ENCODE measurements around the gene TCEA2.
A peak's percentile ranks its signal among the peaks of the same experiment; 100 is the strongest.

The TCEA2 gene

DNA sequence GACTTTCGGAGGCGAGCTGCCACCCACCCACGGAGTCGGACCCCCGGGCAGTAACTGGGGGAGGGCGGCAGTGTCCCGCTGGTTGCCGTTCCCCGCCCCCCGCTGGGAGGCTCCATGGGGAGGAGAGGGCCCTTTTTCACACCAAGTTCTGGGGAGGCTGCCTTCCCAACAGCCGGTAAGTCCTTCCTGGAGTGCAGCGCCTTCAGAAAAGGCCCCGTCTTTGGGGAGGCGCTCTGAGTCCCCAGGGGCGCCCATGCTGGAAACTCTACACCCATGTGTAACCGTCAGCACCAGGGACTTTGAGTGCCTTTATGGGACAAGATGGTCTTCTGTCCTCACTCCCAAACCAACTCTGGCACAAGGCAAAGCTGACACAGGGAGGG, 13.1 kb upstream of the TCEA2 start:
- no peak for DNase-seq

DNA sequence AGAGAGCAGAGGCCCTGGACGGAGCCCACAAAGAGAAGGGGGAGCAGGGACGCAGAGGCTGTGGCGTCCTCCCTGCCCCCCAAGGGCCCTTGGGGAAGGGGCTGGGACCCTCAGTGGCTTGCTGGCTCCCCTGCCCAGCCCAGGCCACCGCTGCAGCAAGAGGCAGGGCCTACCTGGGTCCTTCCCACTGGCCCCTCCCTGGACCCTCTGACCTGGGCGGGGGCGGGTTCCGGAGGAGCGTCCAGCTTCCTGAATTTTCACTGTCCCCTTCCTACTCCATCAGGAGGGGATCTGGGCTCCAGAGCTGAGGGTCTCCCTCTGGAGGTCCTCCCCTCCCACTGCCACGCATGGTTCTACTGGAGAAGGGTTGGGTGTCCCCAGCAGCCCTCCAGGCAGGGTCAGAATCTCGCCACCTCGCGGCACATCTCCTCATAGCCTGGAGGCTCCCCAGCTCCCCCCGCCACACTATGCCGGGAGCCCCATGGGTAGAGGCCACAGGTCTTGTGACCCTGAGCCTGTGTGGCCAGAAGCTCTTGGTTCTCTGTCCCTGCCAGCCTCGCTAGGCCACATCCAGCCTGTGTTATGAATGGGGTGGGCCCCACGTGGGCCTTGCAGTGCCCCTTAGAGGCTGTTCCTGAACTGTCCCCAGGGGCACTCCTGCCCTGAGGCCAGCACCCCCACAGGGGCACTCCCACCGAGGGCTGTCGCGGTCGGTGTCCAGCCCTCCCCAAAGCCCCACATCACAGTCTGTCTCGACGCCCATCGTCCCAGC, 12.6 kb upstream of the TCEA2 start:
- no peak for DNase-seq

DNA sequence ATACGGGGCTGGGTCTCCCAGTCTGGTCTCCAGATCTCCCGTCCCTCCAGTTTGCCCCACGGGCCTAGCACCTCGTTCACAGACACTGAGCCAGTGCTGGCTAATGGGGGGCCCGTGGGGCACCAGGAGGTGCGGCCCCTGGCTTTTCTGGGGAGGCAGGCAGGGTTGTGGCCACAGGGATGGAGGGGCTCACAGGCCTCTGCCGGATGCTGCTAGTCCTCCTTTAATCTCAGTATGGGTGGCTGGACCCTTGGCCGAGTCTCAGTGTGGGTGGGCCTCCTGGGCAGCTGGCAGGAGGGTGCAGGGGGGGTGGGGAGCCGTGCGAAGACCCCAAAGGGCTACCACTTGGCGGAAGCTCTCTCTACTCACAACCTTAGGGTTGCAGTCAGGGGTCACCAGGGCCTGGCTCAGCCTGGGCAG, 12.0 kb upstream of the TCEA2 start:
- no peak for DNase-seq

DNA sequence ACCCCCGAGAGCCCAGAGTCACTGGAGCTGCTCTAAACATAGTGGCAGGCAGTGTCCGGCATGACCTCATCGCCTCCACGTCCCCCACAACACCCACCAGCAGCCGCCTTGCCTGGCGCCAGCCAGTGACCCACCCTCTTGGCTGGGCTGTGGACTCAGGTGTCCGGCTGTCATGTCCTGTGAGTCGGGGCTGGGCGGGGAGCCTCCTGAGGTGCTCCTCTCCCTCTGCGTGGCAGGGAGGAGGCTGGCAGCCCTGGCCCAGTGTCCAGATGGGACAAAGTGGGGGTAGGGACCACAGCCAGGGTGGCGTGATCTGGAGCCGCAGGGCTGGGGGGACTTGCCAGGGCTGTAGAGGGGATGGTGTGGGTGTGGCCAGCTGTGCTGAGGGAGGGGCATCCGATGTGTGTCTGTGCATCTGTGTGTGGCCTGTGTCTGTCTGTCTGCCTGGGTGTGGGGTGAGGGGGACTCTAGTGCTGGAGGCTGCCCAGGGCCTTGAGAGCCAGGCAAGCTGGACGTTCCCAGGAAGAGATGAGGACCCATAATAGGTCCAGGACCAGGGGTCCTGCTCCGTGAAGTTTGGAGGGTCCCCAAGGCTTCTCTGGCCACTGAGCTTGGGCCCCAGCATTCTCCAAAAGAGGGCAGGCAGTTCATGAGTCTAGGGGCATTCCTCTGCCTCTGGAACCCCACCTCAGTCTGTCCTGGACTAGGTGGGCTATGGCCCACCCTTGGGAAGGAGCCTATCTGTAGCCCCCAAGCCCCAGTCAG, 11.3 kb upstream of the TCEA2 start:
- DNase-seq: no peak

DNA sequence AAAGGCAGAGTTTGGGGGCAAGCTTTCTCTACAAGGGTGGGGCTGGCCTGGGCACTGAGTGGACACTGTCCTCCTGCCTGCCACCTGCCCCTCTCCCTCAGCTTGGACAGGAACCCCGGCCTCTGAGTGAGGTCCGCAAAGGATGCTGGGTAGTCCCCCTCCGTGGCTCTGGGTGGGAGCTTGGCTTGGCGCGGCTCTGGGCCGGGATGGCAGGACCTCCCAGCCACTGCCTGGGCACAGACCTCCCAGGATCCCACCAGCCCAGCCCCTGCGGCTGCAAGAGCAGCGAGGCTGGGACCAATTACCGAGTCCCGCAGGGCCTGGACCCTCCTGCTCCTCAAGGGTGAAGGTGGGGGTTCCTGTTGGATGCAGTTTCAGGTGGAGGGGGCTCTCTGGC, 10.7 kb upstream of the TCEA2 start:
- no peak for DNase-seq

DNA sequence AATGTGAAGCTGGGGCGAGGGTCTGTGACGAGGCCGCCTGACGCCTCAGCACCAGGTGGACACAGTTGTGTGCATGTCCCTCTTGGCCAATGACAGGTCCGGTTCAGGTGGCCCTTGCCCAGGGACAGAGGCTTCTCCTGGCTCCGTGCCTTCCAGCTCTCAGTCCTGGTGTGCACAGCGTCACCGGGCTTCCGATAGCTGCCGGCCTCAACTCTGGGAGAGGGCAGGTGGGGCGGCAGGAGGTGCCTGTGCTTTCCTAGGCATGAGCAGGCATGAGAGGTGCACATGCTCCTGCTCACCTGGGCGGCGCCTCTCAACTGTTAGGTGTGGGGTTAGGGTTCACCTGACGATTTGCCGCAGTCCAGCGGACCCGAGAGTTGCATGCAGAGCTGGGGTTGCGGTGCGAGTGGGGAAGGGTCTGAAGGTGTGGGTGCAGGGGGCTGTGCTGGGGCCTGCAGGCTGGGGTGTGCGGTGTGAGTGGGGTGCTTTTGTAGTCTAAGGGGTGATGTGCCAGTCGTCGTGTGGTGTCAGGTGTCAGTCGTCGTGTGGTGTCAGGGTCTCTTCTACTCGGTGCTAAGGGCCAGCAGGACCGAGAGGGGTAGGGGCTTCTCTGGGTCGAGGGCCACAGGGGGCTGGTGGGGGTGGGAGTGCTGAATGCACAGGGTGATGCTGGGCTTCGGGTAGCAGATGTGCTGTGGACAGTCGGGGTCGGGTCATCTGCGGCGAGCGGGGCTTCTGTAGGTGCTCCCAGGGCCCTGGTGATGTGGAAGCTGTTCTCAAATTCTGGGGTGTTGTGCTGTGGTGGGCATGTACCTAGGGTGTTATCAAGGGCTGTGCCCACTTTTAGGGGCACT, 9.8 kb upstream of the TCEA2 start:
- DNase-seq: no peak

DNA sequence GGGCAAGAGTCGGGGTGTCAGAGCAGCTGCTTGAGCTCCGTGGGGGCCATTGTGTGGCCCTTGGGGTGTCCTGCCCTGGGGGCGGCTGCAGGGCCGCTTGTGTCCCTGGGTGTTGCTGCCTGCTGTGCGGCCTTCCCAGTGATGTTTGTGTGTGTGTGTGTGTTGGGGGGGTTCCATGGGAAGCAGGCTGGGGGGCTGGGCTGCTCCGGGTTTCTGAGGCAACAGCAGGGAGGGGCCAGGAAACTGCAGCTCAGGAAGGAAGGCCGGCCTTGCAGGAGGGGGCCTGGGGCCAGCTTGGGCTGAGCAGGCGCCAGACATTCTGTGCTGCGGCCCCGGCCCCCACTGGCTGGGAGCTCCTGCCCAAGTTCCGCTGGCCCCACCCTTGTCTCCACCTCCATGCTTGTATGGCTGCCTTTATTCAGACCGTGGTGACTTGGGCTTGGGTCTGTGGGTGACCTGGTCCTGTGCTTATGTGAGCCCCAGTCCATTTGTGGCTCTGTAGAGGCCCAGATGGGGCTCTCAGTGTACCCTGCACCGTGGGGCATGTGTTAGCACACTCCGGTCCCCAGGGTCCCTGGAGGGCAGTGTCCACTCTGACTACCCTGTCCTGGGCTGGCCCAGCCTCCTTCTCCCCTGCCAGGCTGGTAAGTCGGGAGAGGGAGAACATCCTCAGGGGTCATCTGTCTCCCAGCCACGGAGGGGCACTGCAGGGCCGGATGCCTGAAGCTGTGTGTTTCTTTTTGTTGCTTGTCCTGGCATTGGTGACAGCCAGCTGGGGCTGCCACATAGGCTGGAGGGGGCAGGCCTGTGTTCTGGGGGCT, 8.9 kb upstream of the TCEA2 start:
- no peak for DNase-seq

DNA sequence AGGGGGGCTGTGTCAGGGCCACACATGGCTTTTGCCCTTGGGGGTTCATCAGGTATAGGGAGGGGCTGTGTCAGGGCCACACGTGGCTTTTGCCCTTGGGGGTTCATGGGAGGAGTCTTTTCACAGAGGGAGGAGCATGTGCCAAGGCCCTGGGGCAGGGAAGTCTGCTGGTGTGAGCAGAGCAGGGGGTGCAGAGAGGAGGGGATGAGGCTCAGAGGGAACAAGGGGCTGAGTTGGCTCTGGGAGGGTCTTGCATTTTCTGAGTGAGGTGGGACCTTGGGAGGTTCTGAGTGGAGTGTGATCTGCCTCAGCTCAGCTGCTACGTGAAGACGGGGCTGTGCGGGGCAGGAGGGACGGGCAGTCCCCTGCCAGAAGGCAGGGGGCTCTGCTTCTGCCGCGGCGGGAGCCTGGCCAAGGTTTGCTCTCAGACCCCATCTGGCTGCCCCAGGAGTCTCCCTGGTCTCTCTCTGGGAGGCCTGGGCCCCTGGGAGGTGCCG, 7.6 kb upstream of the TCEA2 start:
- no peak for DNase-seq

DNA sequence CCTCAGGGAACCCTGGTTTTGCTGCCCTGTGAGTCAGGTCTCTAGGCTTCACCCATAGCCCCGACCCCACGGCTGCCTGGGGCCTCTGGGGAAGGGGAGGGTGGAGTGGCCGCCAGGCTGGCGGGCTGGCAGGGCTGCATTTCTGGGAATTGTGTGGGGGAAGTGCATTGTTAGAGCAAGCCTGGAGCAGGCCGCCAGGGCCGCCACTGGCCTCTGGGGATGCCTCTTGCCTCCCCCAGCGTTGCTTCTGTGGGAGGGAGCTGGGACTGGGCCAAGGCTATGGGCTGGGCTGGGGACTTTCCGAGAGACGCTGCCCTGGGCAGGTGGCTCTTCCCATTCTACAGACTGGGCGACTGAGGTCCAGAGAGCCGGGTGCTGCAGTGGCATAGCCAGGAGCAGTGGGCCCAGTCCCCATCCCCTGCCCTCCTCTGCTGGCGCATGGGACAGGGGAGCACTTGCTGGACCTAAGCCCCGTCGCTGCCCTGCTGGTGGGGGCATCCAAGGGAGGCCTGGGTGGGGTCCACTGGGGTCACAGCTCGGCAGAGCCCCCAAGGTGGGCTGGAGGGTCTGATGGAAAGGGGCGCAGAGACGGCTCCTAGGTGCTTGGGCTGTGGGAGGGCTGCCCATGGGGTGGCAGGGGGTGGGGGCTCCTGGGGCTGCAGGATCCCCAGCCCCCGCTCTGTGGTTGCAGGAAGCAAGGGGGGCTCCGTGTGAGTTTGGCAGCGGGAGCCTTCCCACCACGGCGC, 6.9 kb upstream of the TCEA2 start:
- DNase-seq: no peak

DNA sequence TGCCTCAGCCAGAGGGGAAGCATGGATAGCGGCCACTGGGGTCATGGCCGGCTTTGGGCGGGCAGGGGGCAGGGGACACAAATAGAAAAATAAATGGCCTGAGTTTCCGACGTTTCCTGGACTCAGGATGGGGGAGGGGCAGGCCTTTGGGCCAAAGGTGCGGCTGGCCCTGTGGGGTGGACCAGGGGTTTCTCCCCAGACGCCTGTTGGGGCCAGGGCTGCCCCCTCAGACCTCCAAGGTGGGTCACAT, 6.4 kb upstream of the TCEA2 start:
- no peak for DNase-seq

DNA sequence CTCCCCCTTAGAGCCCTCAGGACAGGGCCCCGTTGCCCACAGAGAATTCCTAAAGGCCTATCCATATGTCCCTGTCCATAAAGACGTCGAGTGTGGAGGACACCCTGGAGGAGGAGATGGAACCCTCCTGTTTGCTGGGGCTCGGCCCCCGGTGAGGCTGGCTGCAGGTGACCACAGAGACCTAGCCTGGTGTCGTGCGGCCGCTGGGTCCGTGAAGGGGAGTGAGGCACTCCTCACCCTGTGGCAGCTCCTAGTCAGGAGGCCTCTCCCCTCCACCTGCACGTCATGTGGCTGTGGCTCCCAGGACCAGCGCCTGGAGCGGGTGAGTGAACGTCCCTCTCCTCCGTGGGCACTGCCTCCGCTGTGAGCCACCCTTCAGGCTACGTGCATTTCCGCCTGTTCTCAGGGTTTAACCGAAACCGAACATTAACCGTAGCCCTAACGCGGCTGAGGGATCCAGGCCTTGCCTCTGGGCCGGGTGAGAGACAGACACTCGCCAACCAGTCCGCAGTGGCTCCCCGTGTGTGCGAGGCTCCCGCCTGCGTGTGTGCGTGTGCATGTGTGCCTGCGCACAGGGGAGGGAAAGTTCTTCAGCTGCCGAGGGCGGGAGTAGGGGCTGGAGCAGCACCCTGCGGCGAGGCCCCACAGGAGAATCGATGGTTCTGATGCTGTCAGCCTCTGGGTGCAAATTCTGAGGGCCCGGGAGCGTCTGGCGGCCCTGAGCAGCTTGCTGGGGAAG, 5.9 kb upstream of the TCEA2 start:
- no peak for DNase-seq

DNA sequence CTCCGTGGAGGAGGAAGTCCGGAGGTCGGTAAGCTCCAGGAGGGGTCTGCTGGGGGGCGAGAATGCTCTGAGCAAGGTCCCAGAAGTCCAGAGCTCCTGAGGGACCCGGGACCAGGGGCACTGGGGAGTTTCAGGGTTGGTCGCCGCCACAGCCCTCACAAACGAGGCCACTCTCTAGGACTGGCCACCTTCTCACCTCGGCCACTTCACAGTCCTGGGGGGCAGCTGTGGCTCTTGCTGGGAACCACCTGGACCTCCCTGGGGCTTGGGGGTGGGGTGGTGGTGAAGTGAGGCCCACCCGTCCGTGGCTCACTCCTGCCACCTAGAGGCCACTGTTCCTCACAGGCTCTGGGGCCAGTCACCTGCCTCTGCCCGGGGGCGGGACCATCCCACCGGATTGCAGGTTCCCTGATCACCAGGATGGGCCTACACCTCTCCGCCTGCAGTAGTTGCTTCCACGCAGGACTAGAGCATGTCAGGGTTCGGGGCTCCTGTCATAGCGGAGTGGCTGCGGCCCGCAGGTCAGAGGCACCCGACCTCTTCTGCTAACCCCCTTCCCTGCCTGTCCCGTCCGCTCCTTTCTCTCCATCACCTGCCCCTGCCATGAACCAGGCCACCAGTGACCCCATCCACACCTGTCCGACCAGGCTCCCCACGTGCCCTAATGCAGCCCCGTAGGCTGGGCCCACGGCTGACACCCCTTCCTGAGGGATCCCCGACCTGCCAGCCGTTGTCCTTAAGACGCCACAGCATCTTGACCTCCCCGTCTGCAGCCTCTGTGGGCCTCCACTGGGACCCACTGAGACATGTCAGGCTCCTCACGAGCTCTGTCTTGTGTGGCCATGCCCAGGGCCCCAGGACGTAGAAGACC, 5.1 kb upstream of the TCEA2 start:
- peak; percentile 95 for DNase-seq

DNA sequence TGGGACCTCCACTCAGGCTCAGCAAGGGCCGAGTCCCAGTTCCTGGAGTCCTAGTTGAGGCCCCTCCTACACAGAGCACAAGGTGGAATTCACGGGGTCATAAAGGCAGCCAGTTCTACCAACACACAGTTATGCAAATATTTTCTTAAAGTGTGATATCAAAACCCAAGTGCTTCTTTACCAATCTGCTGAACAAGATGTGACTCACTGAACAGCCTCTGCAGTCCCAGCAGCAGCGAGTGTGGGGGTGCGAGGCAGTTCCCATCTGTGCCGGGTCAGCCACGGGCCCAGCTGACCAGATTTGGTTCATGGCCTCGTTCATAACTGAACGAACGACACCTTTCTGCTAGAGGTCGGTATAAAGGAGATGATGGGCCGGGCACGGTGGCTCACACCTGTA, 4.5 kb upstream of the TCEA2 start:
- no peak for DNase-seq

DNA sequence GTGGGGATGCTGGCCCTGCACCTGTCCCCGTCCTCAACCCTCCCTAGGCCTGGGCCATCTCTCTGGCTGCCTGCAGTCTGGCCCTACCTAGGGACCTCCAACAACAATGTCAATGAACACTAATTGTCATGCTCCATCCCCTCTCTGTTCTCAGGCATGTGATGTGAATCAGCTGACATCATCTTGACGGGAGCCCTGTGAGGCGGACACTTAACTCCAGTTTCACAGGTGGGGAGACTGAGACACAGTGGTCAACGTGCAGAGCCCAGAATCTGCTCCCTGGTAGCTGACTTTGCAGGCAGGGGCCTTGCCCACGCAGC, 762 bp upstream of the TCEA2 start:
- DNase-seq: no peak

DNA sequence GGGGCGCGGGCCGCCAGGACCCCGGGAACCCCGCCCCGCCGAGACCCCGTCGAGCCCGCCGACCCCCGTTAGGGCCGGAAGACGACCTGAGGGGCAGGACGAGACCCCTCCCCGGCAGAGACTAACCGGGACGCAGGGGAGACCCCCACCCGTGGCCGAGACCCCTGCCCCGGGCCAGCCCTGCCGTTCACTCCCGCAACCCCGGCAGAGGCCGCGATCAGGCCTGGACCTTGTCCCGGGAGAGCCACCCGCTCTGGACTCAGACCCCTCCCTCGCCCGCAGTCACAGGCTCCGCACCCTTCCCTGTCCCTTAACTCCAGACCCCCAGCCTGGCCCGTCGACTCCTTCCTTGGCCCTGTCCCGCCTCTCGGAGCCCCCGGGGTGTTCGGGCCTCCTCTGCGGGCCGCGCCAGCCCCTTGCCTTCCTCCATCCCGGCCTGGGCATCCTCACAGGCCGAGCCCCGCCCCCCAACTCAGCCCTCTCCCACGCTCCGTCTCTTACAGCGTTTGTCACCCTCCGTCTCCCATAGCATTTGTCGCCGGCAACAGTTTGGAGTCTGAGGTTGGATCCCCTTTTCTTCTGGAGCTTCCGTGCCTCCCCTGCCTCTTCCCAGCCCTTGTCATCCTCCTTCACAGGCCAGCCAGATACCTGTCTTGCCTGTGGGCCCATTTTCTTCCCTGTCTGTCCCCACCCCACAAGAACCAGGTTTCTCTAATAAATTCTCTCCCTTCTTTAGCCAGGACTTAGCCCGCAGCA, 569 bp downstream of the TCEA2 start:
- peak; percentile 63 for DNase-seq

DNA sequence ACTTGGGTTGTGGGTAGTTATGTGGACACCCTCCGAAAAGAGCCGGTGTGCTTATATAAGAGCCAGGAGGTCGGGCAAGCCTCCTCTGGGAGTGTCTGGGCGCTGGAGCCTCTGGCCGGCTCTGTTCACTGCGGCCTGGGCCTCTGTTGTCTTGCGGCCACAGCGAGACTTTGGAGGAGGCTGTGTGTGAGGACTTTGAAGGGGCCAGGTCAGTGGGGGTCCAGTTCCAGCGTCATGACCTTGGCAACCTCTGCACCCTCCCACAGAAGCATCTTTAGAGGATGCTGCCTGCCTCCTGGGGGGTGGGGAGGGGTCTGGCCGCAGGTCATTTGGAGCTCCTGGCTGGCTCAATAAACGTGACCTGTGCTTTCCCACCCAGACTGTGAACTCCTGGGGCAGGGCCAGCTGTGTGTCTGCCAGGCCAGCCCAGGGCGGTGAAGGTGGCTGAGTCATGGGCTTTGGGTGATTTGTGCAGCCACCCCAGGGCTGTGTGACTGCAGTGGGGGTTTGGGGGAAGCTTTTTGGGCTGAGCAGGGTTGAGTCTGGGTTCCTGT, 1.2 kb downstream of the TCEA2 start:
- DNase-seq: no peak

DNA sequence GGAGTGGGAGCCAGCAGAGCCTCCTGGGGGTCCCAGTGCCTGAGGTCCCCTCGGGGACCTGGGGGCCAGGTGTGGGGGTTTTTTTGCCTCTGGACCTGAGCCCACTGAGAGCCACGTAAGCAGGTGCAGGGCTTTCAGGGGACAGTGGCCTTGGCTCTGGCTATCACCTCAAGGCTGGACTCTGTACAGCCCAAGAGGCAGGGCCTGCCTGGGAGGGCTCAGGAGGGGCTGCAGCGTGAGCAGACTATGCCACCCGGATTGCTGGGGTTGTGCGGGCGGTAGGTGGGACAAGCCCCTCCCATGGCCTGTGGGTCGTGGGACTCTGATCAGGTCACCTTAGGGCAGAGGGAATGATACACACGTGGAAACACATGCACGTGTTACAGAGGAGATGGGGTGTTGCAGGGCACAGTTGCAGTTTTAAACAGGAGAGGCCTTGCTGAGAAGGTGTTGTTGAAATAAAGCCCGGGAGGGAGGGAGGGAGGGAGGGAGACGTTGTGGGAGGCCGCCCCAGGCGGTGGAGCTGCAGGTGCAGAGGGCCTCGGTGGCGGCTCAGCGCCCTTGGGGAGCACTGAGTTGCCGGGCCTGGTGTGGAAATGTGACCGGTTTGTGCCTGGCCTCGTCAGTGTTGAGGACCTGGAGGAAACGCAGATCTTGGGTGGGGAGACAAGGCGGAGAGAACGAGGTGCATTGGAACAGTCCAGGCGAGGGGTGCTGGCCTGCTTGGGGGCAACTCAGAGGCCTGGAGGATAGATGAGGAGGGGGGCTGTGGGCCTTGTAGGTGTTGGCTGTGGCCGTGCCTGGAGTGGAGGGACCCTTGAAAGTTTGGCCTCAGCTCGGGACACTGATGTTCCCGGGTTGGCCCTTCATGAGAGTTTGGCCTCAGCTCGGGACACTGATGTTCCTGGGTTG, 2.3 kb downstream of the TCEA2 start:
- DNase-seq: no peak

DNA sequence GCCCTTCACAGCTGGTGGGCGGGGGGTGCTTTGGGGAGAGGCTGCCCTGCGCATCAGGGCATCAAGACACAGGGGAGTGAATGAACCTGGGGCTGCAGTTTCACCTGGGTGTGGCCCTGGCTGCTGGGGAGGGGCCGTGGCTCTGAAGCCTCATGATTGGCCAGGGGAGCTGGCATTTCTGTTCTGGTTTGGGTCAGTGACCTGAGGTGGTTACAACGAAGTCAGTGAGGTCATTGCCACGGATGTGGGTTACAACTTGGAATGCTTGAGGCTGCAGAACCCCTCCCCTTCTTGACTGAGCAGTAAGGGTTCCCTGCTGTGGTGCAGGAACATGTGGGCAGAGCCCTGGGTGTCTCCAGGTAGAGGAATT, 3.0 kb downstream of the TCEA2 start:
- peak; percentile 78 for DNase-seq

Data from stimulated activated CD8-positive, alpha-beta memory T cell treated with anti-CD3 and anti-CD28 coated beads, Interleukin-4, amount 100 ng/mL, for 48 hours (primary cell).